Measurements from ENCODE around the gene C1orf159.
"Not testable (repeated sequence)": the region's sequence is repeated elsewhere in the genome, so short reads cannot be mapped to it uniquely, and the experiment has no call there.

The C1orf159 gene

DNA sequence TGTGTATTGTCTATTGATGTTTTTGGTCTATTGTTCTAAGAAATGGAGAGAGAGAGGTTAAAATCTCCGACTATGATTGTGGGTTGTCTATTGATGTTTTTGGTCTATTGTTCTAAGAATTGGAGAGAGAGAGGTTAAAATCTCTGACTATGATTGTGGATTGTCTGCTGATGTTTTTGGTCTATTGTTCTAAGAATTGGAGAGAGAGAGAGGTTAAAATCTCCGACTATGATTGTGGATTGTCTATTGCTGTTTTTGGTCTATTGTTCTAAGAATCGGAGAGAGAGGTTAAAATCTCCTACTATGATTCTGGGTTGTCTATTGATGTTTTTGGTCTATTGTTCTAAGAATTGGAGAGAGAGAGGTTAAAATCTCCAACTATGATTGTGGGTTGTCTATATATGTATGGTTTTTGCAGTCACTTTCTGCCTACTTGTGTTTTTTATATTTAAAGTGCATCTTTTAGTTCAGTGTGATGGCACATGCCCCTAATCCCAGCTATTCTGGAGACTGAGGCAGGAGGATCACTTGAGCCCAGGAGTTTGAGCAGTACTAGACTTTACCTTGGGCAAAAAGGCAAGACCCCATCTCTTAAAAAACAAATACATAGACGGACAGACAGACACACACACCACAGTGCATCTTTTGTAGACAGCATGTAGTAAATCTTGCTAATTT, 16.2 kb downstream of the C1orf159 start:
- DNase-seq (ENCODE audit: low read depth, low spot score), result no peak
- no peak overlapping the region for H3K9ac ChIP-seq (ENCODE audit: insufficient read length)
- H3K36me3 ChIP-seq (ENCODE audit: insufficient read depth, low read length), result 0 out of 2 replicates have a peak, but pooled peaks cover 2% of the 10 kb centered on the region
- no peak overlapping the region for H3K4me3 ChIP-seq
- H3K27ac ChIP-seq, result no peak overlapping the region
- H3K9me3 ChIP-seq (ENCODE audit: low read depth, low read length), result no peaks in the 10 kb centered on the region
- no peak for TF ChIP-seq EZH2 (IDR thresholded peaks at IDR 0.05)
- no peak for TF ChIP-seq POLR2AphosphoS5 (IDR thresholded peaks at IDR 0.05; ENCODE audit: borderline replicate concordance, low read depth, low read length)
- no peak for TF ChIP-seq FOXP2 (optimal IDR thresholded peaks at IDR 0.05; ENCODE audit: control extremely low read depth, extremely low read length, insufficient read depth)

DNA sequence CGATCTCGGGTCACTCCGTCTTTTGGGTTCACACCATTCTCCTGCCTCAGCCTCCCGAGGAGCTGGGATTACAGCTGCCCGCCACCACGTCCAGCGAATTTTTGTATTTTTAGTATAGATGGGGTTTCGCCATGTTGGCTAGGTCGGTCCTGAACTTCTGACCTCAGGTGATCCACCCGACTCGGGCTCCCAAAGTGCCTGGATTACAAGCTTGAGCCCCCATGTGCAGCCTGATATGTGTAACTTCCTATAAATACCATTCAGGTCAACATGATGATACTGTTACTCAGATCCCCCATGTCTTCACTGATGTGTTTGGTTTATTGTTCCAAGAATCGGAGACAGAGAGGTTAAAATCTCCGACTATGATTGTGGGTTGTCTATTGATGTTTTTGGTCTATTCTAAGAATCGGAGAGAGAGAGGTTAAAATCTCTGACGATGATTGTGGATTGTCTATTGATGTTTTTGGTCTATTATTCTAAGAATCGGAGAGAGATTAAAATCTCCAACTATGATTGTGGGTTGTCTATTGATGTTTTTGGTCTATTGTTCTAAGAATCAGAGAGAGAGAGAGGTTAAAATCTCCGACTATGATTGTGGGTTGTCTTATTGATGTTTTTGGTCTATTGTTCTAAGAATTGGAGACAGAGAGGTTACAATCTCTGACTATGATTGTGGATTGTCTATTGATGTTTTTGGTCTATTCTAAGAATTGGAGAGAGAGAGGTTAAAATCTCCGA, 17.0 kb downstream of the C1orf159 start:
- Histone ChIP-seq H3K4me3 (no peak overlapping the region), H3K27ac (no peak overlapping the region), H3K9ac (ENCODE audit: insufficient read length) (no peak overlapping the region), H3K9me3 (ENCODE audit: low read depth, low read length) (no peaks in the 10 kb centered on the region), H3K36me3 (ENCODE audit: insufficient read depth, low read length) (no peaks in the 10 kb centered on the region)
- TF ChIP-seq EZH2 (IDR thresholded peaks at IDR 0.05) (no peak), FOXP2 (optimal IDR thresholded peaks at IDR 0.05; ENCODE audit: control extremely low read depth, extremely low read length, insufficient read depth) (no peak), POLR2AphosphoS5 (IDR thresholded peaks at IDR 0.05; ENCODE audit: borderline replicate concordance, low read depth, low read length) (no peak)
- no peak for DNase-seq (ENCODE audit: low read depth, low spot score)

DNA sequence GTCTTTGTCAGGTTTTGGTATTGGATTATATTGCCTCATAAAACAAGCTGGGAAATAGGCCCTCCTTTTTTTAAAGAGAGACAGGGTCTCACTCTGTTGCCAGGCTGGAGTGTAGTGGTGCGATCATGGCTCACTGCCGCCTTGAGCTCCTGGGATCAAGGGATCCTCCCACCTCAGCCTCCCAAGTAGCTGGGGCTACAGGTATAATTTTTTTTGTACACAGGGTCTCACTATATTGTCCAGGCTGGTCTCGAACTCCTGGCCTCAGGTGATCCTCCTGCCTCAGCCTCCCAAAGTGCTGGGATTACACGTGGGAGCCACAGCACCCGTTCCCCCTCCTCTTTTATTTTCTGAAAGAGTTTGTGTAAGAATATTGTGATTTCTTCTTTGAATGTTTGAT, 19.8 kb downstream of the C1orf159 start:
- DNase-seq (ENCODE audit: low read depth, low spot score); H3K27ac ChIP-seq; H3K9ac ChIP-seq (ENCODE audit: insufficient read length); H3K9me3 ChIP-seq (ENCODE audit: low read depth, low read length); H3K4me3 ChIP-seq; H3K36me3 ChIP-seq (ENCODE audit: insufficient read depth, low read length): not testable (repeated sequence)

DNA sequence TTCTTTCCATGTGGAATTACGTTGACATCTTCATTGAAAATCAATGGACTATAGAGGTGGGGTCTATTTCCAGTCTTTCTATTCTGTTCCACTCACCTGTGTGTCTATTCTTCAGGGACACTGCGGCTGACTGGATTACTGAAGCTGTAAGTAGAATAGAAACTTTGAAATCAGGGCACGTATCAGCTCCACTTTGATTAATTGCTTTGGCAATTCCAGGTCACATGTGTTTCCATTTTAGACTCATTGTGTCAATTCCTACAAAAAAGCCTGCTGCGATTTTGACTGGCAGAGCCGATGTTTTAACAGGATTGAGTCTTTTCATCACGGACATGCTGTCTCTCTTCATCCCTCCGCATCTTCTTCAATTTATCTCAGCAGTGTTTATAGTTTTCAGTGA, 20.9 kb downstream of the C1orf159 start:
- no peak for TF ChIP-seq EZH2 (IDR thresholded peaks at IDR 0.05)
- TF ChIP-seq FOXP2 (optimal IDR thresholded peaks at IDR 0.05; ENCODE audit: control extremely low read depth, extremely low read length, insufficient read depth), result no peak
- TF ChIP-seq POLR2AphosphoS5 (IDR thresholded peaks at IDR 0.05; ENCODE audit: borderline replicate concordance, low read depth, low read length), result no peak
- Histone ChIP-seq H3K27ac (no peak overlapping the region), H3K36me3 (ENCODE audit: insufficient read depth, low read length) (no peaks in the 10 kb centered on the region), H3K4me3 (no peak overlapping the region), H3K9ac (ENCODE audit: insufficient read length) (no peak overlapping the region), H3K9me3 (ENCODE audit: low read depth, low read length) (no peaks in the 10 kb centered on the region)
- no peak for DNase-seq (ENCODE audit: low read depth, low spot score)

DNA sequence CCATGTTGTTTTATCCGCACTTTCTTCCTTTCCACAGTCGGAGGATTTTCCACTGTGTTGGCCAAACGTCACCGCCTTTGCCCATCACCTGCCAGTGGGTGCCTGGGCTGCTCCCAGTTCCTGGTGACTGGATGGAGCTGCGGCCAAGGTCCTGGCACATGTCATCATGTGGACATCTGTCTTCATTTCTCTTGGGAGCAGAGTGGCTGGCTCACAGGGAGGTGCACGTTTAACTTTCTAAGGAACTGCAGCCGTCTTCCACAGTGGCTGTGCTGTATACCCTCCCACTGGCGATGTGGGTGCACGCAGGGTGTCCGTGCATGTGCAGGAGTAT, 22.3 kb downstream of the C1orf159 start:
- H3K9ac ChIP-seq (ENCODE audit: insufficient read length), result no peak overlapping the region
- TF ChIP-seq FOXP2 (optimal IDR thresholded peaks at IDR 0.05; ENCODE audit: control extremely low read depth, extremely low read length, insufficient read depth), result no peak
- TF ChIP-seq EZH2 (IDR thresholded peaks at IDR 0.05), result no peak
- TF ChIP-seq POLR2AphosphoS5 (IDR thresholded peaks at IDR 0.05; ENCODE audit: borderline replicate concordance, low read depth, low read length), result no peak
- DNase-seq (ENCODE audit: low read depth, low spot score), result no peak
- no peak overlapping the region for H3K27ac ChIP-seq
- H3K9me3 ChIP-seq (ENCODE audit: low read depth, low read length), result no peaks in the 10 kb centered on the region
- no peak overlapping the region for H3K4me3 ChIP-seq
- H3K36me3 ChIP-seq (ENCODE audit: insufficient read depth, low read length), result no peaks in the 10 kb centered on the region

DNA sequence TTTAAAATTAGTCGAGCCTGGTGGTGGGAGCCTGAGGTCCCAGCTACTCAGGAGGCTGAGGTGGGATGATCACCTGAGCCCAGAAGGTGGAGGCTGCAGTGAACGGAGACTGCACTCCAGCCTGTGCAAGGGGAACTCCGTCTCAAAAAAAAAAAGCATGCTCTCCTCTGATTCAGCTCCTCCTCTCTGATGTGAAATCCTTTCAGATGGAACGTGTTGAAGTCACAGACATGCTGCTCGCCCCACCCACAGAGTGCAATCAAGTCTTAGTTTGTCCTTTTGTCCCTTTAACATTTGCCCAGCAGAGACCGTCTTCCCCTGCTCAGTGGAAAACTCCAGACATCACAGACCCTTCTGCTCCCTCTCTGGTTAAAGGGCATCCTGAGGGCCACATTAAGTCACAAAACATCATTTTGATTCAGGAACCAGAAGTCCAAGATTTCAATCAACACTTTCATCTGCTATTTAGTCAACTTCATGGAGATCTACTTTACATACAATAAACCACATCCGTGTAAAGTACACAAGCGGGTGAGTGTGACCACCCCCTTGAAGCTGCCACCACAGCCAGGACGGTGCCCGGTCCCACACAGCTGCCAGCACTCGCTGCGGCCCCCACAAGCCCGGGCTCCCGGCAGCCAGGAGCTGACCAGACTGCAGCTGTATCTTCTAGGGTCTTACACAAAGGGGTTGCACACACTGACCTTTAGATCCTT, 22.8 kb downstream of the C1orf159 start:
- Histone ChIP-seq H3K9ac (ENCODE audit: insufficient read length) (no peak overlapping the region), H3K9me3 (ENCODE audit: low read depth, low read length) (no peaks in the 10 kb centered on the region), H3K27ac (no peak overlapping the region), H3K4me3 (no peak overlapping the region), H3K36me3 (ENCODE audit: insufficient read depth, low read length) (no peaks in the 10 kb centered on the region)
- DNase-seq (ENCODE audit: low read depth, low spot score), result no peak
- TF ChIP-seq FOXP2 (optimal IDR thresholded peaks at IDR 0.05; ENCODE audit: control extremely low read depth, extremely low read length, insufficient read depth) (no peak), POLR2AphosphoS5 (IDR thresholded peaks at IDR 0.05; ENCODE audit: borderline replicate concordance, low read depth, low read length) (no peak), EZH2 (IDR thresholded peaks at IDR 0.05) (no peak)

DNA sequence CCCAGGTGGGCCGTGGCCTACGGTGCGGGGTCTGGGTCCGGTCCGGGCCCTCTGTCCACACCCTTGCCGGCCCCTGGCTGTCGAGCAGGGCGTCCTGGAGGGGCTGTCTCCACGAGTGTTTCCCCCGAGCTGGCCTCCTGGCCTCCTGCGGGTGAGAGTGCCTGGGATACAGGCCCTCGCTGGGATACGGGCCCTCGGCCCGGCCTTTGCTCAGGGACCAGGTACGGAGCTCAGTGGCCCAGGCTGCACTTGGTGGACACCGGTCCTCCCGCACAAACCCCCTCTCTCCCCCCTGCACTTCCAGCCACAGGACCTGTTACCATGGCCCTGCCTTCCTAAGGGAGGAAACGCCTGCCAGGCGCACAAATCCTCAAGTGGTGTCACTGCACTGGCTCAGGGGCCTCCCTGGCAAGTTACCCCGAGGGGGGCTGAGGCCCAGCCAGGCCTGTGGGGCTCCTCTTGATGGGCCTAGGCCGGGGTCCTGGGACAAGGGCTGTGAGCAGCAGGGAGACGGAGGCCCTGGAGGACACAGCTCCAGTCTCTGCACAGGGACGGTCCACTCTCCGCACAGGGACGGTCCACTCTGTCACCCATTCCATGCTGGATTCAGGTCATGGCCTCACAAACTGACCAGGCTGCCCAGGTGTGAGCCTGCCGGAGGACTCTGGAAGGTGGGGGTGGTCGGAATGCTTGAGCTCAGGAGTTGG, 23.6 kb downstream of the C1orf159 start:
- Histone ChIP-seq H3K9ac (ENCODE audit: insufficient read length) (no peak overlapping the region), H3K9me3 (ENCODE audit: low read depth, low read length) (no peaks in the 10 kb centered on the region), H3K27ac (no peak overlapping the region), H3K4me3 (no peak overlapping the region), H3K36me3 (ENCODE audit: insufficient read depth, low read length) (no peaks in the 10 kb centered on the region)
- no peak for DNase-seq (ENCODE audit: low read depth, low spot score)
- TF ChIP-seq FOXP2 (optimal IDR thresholded peaks at IDR 0.05; ENCODE audit: control extremely low read depth, extremely low read length, insufficient read depth) (no peak), POLR2AphosphoS5 (IDR thresholded peaks at IDR 0.05; ENCODE audit: borderline replicate concordance, low read depth, low read length) (no peak), EZH2 (IDR thresholded peaks at IDR 0.05) (no peak)
